NCI-H1417 treated with DMSO at 0.1 percent for 48 hours (cell line): Measurements from ENCODE around the gene ANKRD16.
"Not testable (repeated sequence)": the region's sequence is repeated elsewhere in the genome, so short reads cannot be mapped to it uniquely, and the experiment has no call there.

Experiments used
- DNase-seq: peaks from one replicate; lab custom pipeline; 2025; lab: John Stamatoyannopoulos, UW

The ANKRD16 gene

GRCh38 chr10:5889624-5890451 lies at the start of gene ANKRD16, which contains the start of gene FBH1:
TSS of gene ANKRD16 (minus strand) at chr10:5889893. CDS start at chr10:5889354, 539 bp downstream.
TSS of gene FBH1 (plus strand) at chr10:5890243. CDS start at chr10:5890346, 103 bp downstream.
- DNase-seq, result peak; percentile 52

- DNase-seq, result no peak
Observed at GRCh38 chr10:5938291-5938690, 48.6 kb upstream of the ANKRD16 start.

- DNase-seq, result no peak
Observed at GRCh38 chr10:5937016-5937415, 47.3 kb upstream of the ANKRD16 start.

- no peak for DNase-seq
Observed at GRCh38 chr10:5935628-5936027, 45.9 kb upstream of the ANKRD16 start.

GRCh38 chr10:5933909-5934546 lies 44.3 kb upstream of the ANKRD16 start:
- DNase-seq, result no peak

GRCh38 chr10:5932345-5932744 lies 42.7 kb upstream of the ANKRD16 start:
- no peak for DNase-seq

- DNase-seq, result no peak
Observed at GRCh38 chr10:5930272-5930671, 40.6 kb upstream of the ANKRD16 start.

- DNase-seq, result no peak
Observed at GRCh38 chr10:5929442-5929841, 39.7 kb upstream of the ANKRD16 start.

GRCh38 chr10:5927306-5927705 lies 37.6 kb upstream of the ANKRD16 start:
- DNase-seq, result no peak

GRCh38 chr10:5924889-5925288 lies 35.2 kb upstream of the ANKRD16 start:
- no peak for DNase-seq

GRCh38 chr10:5921746-5922145 lies 32.1 kb upstream of the ANKRD16 start:
- DNase-seq, result no peak

GRCh38 chr10:5919568-5919967 lies 29.9 kb upstream of the ANKRD16 start:
- no peak for DNase-seq

- no peak for DNase-seq
Observed at GRCh38 chr10:5918763-5919162, 29.1 kb upstream of the ANKRD16 start.

- DNase-seq, result no peak
Observed at GRCh38 chr10:5917305-5917704, 27.6 kb upstream of the ANKRD16 start.

- no peak for DNase-seq
Observed at GRCh38 chr10:5915451-5915850, 25.8 kb upstream of the ANKRD16 start.

GRCh38 chr10:5913736-5914135 lies 24.0 kb upstream of the ANKRD16 start:
- DNase-seq, result no peak

GRCh38 chr10:5911670-5912069 lies 22.0 kb upstream of the ANKRD16 start:
- DNase-seq, result no peak

GRCh38 chr10:5910323-5911100 lies 20.8 kb upstream of the ANKRD16 start:
- no peak for DNase-seq

GRCh38 chr10:5908676-5909075 lies 19.0 kb upstream of the ANKRD16 start:
- DNase-seq, result not testable (repeated sequence)

- DNase-seq, result no peak
Observed at GRCh38 chr10:5906651-5907050, 17.0 kb upstream of the ANKRD16 start.

GRCh38 chr10:5905854-5906507 lies 16.3 kb upstream of the ANKRD16 start:
- no peak for DNase-seq

GRCh38 chr10:5904227-5904626 lies 14.5 kb upstream of the ANKRD16 start:
- no peak for DNase-seq
